Measurements from ENCODE around the gene RAPGEF1.
"Not testable (repeated sequence)": the region's sequence is repeated elsewhere in the genome, so short reads cannot be mapped to it uniquely, and the experiment has no call there.

RAPGEF1 gene

DNA sequence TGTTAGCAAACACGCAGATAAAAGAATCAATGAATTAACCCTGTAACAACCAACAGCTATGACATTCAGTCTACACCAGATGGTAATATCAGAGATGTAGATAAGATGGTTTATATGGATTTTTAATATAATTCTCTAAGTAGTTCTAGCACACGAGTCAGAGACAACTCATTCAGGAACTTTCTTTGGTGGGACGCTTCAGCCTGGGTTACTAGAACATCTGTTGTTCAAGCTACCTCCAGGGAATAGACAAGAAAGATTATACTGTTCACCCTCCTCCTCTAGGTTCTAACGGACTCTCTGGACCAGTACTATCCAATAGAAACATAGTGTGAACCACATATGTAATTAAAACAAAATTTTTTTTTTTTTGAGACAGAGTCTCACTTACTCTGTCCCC, 73.8 kb downstream of the RAPGEF1 start:
- no peak for DNase-seq

- DNase-seq: no peak
Measured at GRCh38 chr9:131663288-131663687, 76.6 kb downstream of the RAPGEF1 start.

DNA sequence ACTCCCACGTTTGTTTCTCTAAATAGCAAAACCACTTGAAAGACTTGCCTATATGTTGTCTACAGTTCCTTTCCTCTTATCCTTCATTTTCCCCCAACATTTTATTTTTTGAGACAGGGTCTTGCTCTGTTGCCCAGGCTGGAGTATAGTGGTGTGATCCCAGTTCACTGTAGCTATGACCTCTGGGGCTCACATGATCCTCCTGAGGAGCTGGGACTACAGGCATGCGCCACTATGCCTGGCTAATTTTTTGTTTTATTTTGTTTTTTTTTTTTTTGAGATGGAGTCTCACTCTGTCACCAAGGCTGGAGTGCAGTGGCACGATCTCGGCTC, 77.6 kb downstream of the RAPGEF1 start:
- not testable (repeated sequence) for DNase-seq

GRCh38 chr9:131661568-131662288, 78.1 kb downstream of the RAPGEF1 start:
- DNase-seq: peak; percentile 76

- DNase-seq: no peak
Measured at GRCh38 chr9:131660466-131661405, 79.1 kb downstream of the RAPGEF1 start.

- DNase-seq: no peak
Measured at GRCh38 chr9:131658377-131659129, 81.3 kb downstream of the RAPGEF1 start.

- no peak for DNase-seq
Measured at GRCh38 chr9:131657940-131658339, 81.9 kb downstream of the RAPGEF1 start.

- DNase-seq: no peak
Measured at GRCh38 chr9:131657456-131657855, 82.4 kb downstream of the RAPGEF1 start.

DNA sequence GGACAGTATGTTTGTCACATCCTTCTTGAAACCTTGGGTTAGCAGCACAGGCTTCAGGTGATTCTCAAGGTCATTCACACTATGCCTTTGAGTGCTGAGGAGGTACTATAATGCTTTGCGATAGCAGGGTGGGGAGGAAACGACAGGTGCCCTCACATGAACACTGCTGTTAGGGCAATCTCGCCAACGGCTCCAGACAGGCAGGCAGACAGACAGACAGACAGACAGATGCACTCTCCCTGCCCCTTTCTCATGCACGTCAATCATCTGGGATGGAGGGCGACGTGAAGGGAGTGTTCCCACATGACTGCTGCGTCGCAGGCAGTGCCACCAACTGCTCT, 82.9 kb downstream of the RAPGEF1 start:
- DNase-seq: no peak

DNA sequence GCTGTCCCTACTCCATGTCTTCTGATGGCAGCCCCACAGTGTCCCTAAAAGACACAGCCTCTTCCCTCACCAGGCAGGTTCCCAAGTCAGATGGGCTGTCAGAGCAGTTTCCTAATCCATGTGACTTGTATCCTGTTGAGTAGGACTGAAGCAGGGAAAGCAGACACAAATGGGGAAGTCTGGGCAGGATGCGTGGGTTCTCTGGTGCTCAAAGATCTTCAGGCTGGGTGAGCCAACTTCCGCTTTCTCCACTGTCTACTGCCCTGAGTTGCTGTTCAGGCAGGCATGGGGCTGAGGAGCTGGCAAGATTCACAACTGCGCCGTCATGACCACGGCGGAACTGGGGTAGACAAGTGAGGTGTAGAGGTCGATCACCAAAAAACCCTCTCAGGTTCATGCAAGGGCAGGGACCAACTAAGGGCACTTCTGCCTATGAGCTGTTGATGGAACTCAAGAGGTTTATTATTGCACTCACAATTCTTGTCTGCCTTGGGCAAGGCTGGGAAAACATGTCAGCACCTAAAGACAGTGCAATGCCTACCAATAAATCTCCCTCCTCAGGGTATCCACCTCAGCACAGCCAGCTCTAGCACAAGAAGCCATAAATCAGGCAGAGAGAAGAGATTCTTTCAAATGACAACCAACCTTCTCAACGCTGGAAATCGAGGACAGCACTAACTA, 83.4 kb downstream of the RAPGEF1 start:
- DNase-seq: peak; percentile 47

GRCh38 chr9:131654369-131654768, 85.5 kb downstream of the RAPGEF1 start:
- DNase-seq: not testable (repeated sequence)

DNA sequence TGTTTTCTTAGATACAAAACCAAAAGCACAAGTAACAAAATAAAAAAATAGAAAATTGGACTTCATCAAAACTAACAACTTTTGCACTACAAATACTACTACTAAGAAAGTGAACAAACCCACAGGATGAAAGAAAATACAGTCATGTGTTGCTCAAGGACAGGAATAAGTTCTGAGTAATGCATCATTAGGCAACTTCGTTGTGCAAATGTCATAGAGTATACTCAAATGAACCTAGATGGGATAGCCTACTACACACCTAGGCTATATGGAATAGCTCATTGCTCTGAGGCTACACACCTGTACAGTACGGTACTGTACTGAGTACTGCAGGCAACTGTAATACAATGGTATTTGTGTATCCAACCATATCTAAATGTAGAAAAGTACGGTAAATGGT, 88.3 kb downstream of the RAPGEF1 start:
- DNase-seq: no peak

GRCh38 chr9:131651160-131651559, 88.7 kb downstream of the RAPGEF1 start:
- no peak for DNase-seq

DNA sequence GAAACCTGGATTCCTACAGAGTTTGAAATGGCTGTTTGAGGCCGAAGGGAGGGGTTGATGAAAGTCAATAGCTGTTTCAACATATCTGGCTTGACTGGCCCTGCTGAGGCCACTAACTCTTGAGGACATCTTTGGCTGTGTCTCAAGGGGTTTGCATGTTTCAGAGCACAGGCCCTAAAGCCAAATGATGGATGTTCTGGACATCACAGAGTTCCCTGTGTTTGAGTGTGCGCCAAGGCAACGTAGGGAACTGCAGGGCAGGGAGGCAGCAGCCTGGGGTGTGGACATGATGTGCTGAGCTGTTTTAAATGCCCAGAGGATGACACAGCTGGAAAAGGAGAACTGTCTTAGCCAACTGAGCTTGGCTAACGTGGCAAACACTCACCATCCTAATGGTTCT, 89.6 kb downstream of the RAPGEF1 start:
- no peak for DNase-seq

GRCh38 chr9:131649646-131650045, 90.2 kb downstream of the RAPGEF1 start:
- no peak for DNase-seq

DNA sequence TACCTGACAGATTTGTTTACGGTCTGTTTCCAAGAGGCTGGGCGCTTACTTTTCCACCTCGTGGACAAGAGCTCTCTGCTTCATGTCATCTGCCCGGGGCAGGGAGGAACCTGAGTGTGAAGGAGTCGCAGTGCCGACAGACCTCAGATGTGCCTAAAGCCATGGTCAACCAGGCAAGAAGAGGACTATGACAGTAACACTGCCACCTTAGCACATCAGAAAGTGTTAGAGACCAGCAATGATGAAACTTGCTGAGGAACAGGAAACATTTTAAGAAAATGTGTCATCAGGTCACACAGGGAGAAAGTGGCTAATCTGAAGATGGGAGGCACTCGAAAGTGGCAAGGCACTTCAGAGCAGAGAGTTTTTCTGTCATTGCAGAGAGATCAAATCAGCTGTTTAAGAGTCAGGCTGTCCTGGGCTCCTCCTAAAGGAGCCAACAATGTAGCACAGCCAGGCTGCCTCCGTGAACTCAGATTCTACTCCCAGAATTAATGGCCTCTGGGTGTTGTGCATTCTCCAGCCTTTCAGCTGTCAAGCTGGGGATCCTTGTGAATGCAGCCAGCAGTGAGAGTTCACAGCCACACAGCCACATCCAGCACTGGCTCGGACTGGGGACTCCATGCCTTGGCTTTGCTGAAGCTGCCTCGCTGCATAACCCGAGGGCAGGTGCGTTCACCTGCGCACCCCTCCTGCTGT, 94.6 kb downstream of the RAPGEF1 start:
- no peak for DNase-seq

DNA sequence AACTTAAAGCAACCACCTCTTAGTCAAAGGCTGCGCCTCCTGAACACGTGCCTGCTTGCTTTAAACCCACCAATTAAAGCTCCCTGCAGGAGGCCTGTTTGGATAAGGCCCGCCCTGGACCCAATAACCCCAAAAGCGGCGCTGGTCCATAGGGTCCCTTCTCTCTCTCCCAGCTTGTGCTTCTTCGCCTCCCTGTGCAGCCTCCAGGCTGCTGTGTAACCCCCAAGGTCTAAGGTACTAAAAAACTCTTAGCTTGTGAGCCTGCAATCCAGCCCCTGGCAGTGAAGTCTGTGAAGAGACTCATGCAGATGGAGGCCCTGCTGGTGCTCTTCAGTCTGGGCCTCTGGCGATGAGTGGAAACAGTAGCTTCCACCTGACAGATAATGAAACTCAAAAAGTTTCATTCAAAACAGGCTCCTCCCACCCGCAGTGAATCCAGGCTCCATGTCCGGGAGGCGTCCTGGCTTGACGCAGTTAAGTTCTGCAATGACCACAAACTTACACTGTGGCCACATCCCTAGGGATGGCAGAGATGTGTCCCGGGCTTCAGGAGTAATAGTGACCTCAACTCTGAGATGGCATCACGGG, 97.3 kb downstream of the RAPGEF1 start:
- DNase-seq: peak; percentile 54

DNA sequence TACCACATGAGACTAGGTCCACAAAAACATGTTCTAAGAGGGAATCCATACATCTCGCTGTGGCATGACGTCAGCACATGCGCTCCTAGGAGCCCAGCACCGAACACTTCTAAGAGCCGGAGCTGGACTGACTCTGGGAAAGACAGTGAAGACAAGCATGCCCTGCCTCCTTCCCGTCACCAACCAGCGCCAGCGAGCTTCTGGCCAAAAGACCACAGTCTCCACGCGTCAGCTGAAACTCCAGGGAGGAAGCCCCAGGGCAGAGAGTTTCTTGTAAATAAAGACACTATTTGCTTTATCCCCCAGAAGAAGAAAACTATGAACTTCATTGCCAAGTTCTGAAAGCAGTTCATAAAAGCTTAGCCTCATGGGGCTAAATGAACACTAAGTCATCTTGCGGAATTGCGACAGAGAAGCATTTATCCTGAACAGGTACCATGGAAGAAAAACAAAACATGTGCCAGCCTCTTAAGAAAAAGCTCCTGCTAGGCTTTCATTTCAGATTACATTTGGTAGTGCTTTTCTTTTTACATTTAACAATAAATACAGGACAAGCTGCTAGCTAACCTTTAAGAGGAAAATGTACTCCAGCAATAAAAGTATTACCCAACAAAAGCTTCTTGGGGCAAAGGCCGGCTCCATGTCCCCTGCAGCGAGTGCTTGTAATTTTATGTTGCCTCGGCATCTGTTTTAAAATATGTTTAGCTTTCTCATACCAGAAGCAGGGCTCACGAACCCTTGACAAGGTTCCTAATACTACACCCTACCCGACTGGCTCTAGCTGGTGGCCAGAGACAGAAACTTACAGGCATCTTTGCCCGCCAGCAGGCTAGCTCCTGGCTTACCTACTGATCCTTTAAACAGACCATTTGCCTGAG, 98.0 kb downstream of the RAPGEF1 start:
- no peak for DNase-seq

GRCh38 chr9:131640438-131641137, 99.3 kb downstream of the RAPGEF1 start:
- DNase-seq: no peak

GRCh38 chr9:131639769-131640437, 100.0 kb downstream of the RAPGEF1 start:
- no peak for DNase-seq

Measured in activated naive CD4-positive, alpha-beta T cell treated with anti-CD3 and anti-CD28 coated beads, Interleukin-2, amount 50 U/mL, for 16 hours (primary cell).